GM23338 (cell line): ENCODE measurements around the gene STX8. TPM values are rescaled to one million over a fixed set of nuclear protein-coding genes. Genes with fewer than 3 reads are reported as not detected.
"Not testable (repeated sequence)": the region's sequence is repeated elsewhere in the genome, so short reads cannot be mapped to it uniquely, and the experiment has no call there.

Experiments
- ATAC-seq: fragments of 200-7000 bp; cut with Tn5 transposase; 3 replicates; pipeline ENCODE4 v1.9.1; 2020
- DNase-seq: peaks from one replicate; pipeline ENCODE4 v3.0.0-alpha.2; 2015; ENCODE audit warnings: low spot score
- H2AFZ ChIP-seq: fragments of 200-600 bp; sonication (generic); 2 replicates; pipeline ENCODE4 v1.8.0; 2016; ENCODE audit warnings: antibody characterized with exemption, mild to moderate bottlenecking, moderate library complexity
- H3F3A ChIP-seq: fragments of 200-600 bp; sonication (generic); replicated peaks from 2 replicates; pipeline ENCODE4 v1.8.0; 2017; ENCODE audit warnings: antibody characterized with exemption, mixed run types, low read depth
- H3K27ac ChIP-seq: fragments of 200-600 bp; sonication (generic); 2 replicates; pipeline ENCODE4 v1.6.1; 2016; ENCODE audit warnings: low read depth
- H3K27me3 ChIP-seq: fragments of 200-600 bp; sonication (generic); 2 replicates; pipeline ENCODE4 v1.8.0; 2016; ENCODE audit warnings: mild to moderate bottlenecking, mixed run types, moderate library complexity; ENCODE audit not compliant: insufficient read depth
- H3K36me3 ChIP-seq: fragments of 200-600 bp; sonication (generic); 2 replicates; pipeline ENCODE4 v1.8.0; 2016; ENCODE audit warnings: mild to moderate bottlenecking; ENCODE audit not compliant: insufficient read depth
- H3K4me1 ChIP-seq: fragments of 200-600 bp; sonication (generic); 2 replicates; pipeline ENCODE4 v1.8.0; 2016; ENCODE audit warnings: mild to moderate bottlenecking, moderate library complexity; ENCODE audit not compliant: insufficient read depth
- H3K4me2 ChIP-seq: fragments of 200-600 bp; sonication (generic); 2 replicates; pipeline ENCODE4 v1.7.1; 2017; ENCODE audit warnings: mixed run types
- H3K4me3 ChIP-seq: fragments of 200-600 bp; sonication (generic); 2 replicates; pipeline ENCODE4 v1.6.1; 2016; ENCODE audit warnings: mixed run types
- H3K79me2 ChIP-seq: fragments of 200-600 bp; sonication (generic); replicated peaks from 2 replicates; pipeline ENCODE4 v1.8.0; 2017; ENCODE audit warnings: mild to moderate bottlenecking; ENCODE audit not compliant: insufficient read depth
- H3K9me2 ChIP-seq: fragments of 200-600 bp; sonication (generic); 2 replicates; pipeline ENCODE4 v1.8.0; 2017; ENCODE audit not compliant: insufficient read depth
- H4K20me1 ChIP-seq: fragments of 200-600 bp; sonication (generic); replicated peaks from 2 replicates; pipeline ENCODE4 v1.8.0; 2017; ENCODE audit warnings: mild to moderate bottlenecking; ENCODE audit not compliant: insufficient read depth
- H3K27ac Mint-ChIP-seq: 2 replicates; pipeline ENCODE4 v1.8.0; 2020; ENCODE audit warnings: inconsistent platforms, mild to moderate bottlenecking, moderate library complexity, mixed read lengths
- H3K27me3 Mint-ChIP-seq: 3 replicates; pipeline ENCODE4 v1.8.0; 2022; ENCODE audit warnings: low read depth, mild to moderate bottlenecking, moderate library complexity, mixed read lengths, inconsistent platforms; ENCODE audit not compliant: insufficient read depth, poor library complexity
- H3K36me3 Mint-ChIP-seq: 3 replicates; pipeline ENCODE4 v1.8.0; 2021; ENCODE audit warnings: low read depth, mild to moderate bottlenecking, inconsistent platforms, moderate library complexity, mixed read lengths
- H3K4me1 Mint-ChIP-seq: 3 replicates; pipeline ENCODE4 v1.8.0; 2020; ENCODE audit warnings: mild to moderate bottlenecking, inconsistent platforms, mixed read lengths
- H3K4me3 Mint-ChIP-seq: 3 replicates; pipeline ENCODE4 v1.8.0; 2021; ENCODE audit warnings: moderate library complexity, mild to moderate bottlenecking, inconsistent platforms, mixed read lengths
- H3K9me3 Mint-ChIP-seq: 3 replicates; pipeline ENCODE4 v1.8.0; 2020; ENCODE audit warnings: moderate library complexity, mild to moderate bottlenecking, inconsistent platforms, mixed read lengths
- CREB1 ChIP-seq: fragments of 250-450 bp; sonication (Bioruptor Pico); IDR thresholded peaks from 2 replicates; pipeline ENCODE4 v1.5.0; 2020; ENCODE audit warnings: low read depth, mild to moderate bottlenecking, moderate library complexity
- EZH2 ChIP-seq: fragments of 200-600 bp; sonication (generic); IDR thresholded peaks from one replicate; pipeline ENCODE4 v1.8.0; 2017; ENCODE audit warnings: antibody characterized with exemption, mild to moderate bottlenecking, low read depth; ENCODE audit not compliant: unreplicated experiment
- EZH2phosphoT487 ChIP-seq: fragments of 200-600 bp; sonication (generic); IDR thresholded peaks from one replicate; pipeline ENCODE4 v1.8.1; 2018; ENCODE audit warnings: antibody characterized with exemption; ENCODE audit not compliant: unreplicated experiment
- JUNB ChIP-seq: IDR thresholded peaks from one replicate; pipeline ENCODE4 v1.6.1; 2016; ENCODE audit warnings: antibody characterized with exemption; ENCODE audit not compliant: unreplicated experiment
- NANOG ChIP-seq: IDR thresholded peaks from 2 replicates; pipeline ENCODE4 v1.6.1; 2016; ENCODE audit warnings: antibody characterized with exemption, borderline replicate concordance
- POLR2AphosphoS5 ChIP-seq: IDR thresholded peaks from 2 replicates; pipeline ENCODE4 v1.6.1; 2016; ENCODE audit warnings: antibody characterized with exemption, low read depth
- STAT1 ChIP-seq: IDR thresholded peaks from one replicate; pipeline ENCODE4 v1.6.1; 2016; ENCODE audit warnings: antibody characterized with exemption; ENCODE audit not compliant: unreplicated experiment
- ZNF114 ChIP-seq: fragments of 250-450 bp; sonication (Bioruptor Pico); IDR thresholded peaks from 2 replicates; pipeline ENCODE4 v1.5.0; 2020; ENCODE audit warnings: mild to moderate bottlenecking, moderate library complexity
- polyA plus RNA-seq: library from polyadenylated mRNA; unstranded; fragments of >200 nt; fragmentation: Nextera tagmentation; extraction: Ambion mirVana; gene quantifications from 2 replicates; pipeline ENCODE4 v1.2.1, GENCODE V29; 2016
- total RNA-seq: library from RNA; depleted of rRNA; stranded (reverse); fragments of >200 nt; shearing (Covaris generic); gene quantifications from 2 replicates; pipeline ENCODE4 v1.2.3, GENCODE V29; 2014
- TF ChIP-seq, protein P1 (sequence below): IDR thresholded peaks from one replicate; pipeline ENCODE4 v1.6.1; 2018; ENCODE audit warnings: antibody characterized with exemption; ENCODE audit not compliant: unreplicated experiment

Gene STX8
- total and polyA plus RNA-seq, 2 experiments from 2014 or later = 59.4 to 82.3 TPM

DNA sequence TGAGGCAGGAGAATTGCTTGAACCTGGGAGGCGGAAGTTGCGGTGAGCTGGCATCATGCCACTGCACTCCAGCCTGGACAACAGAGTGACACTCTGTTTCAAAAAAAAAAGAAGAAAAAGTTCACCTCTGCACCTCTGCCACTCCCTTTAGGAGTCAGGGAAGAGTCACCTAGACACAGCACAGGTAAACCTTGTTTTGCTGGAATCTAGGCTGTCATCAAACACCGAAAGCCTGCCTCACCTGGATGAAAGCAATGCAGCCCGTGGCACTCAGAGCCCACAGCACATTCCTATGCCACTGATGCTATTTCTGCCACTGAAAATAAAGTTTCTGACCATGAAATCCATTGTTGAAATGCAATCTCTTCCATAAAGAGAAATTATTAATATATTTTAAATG is 23.0 kb upstream of the STX8 start:
- H3K4me1 Mint-ChIP-seq = no peaks in the 10 kb centered on the region
- H3K36me3 ChIP-seq = no peaks in the 10 kb centered on the region
- H3F3A ChIP-seq = no peaks in the 10 kb centered on the region
- no peaks in the 10 kb centered on the region for H3K79me2 ChIP-seq
- H3K9me3 Mint-ChIP-seq = no peaks in the 10 kb centered on the region; the same call in 2 of the 3 replicates
- no peaks in the 10 kb centered on the region for H3K9me2 ChIP-seq
- TF ChIP-seq, protein P1, sequence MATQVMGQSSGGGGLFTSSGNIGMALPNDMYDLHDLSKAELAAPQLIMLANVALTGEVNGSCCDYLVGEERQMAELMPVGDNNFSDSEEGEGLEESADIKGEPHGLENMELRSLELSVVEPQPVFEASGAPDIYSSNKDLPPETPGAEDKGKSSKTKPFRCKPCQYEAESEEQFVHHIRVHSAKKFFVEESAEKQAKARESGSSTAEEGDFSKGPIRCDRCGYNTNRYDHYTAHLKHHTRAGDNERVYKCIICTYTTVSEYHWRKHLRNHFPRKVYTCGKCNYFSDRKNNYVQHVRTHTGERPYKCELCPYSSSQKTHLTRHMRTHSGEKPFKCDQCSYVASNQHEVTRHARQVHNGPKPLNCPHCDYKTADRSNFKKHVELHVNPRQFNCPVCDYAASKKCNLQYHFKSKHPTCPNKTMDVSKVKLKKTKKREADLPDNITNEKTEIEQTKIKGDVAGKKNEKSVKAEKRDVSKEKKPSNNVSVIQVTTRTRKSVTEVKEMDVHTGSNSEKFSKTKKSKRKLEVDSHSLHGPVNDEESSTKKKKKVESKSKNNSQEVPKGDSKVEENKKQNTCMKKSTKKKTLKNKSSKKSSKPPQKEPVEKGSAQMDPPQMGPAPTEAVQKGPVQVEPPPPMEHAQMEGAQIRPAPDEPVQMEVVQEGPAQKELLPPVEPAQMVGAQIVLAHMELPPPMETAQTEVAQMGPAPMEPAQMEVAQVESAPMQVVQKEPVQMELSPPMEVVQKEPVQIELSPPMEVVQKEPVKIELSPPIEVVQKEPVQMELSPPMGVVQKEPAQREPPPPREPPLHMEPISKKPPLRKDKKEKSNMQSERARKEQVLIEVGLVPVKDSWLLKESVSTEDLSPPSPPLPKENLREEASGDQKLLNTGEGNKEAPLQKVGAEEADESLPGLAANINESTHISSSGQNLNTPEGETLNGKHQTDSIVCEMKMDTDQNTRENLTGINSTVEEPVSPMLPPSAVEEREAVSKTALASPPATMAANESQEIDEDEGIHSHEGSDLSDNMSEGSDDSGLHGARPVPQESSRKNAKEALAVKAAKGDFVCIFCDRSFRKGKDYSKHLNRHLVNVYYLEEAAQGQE = no peak
- TF ChIP-seq EZH2phosphoT487 (no peak), JUNB (no peak)
- no peak for ATAC-seq
- no peak overlapping the region for H3K4me3 Mint-ChIP-seq
- H4K20me1 ChIP-seq = no peaks in the 10 kb centered on the region
- H3K36me3 Mint-ChIP-seq = no peaks in the 10 kb centered on the region
- no peaks in the 10 kb centered on the region for H3K27me3 ChIP-seq
- no peak overlapping the region for H3K4me2 ChIP-seq
- H3K27me3 Mint-ChIP-seq = peaks cover 2% of the 10 kb centered on the region
- no peak for DNase-seq
- no peaks in the 10 kb centered on the region for H3K4me1 ChIP-seq
- no peak overlapping the region for H3K4me3 ChIP-seq
- H3K27ac Mint-ChIP-seq = no peak overlapping the region
- H2AFZ ChIP-seq = no peak overlapping the region
- H3K27ac ChIP-seq = no peak overlapping the region

DNA sequence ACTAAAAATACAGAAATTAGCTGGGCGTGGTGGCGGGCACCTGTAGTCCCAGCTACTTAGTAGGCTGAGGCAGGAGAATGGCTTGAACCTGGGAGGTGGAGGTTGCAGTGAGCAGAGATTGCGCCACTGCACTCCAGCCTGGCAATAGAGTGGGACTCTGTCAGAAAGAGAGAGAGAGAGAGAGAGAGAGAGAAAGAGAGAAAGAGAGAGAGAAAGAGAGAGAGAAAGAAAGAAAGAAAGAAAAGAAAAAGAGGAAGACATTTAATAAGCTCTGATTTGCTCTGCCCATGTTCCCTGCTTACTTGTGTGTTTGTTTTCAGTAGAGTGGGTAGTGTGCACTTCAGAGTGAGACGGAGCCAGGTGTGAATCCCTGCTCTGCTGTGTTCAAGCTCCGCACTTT is 22.0 kb upstream of the STX8 start:
- H3K4me1 Mint-ChIP-seq, H3K27me3 Mint-ChIP-seq, H3K4me1 ChIP-seq, ATAC-seq, H3F3A ChIP-seq, H3K27me3 ChIP-seq, H3K79me2 ChIP-seq, H4K20me1 ChIP-seq, H3K4me2 ChIP-seq, H2AFZ ChIP-seq, H3K27ac Mint-ChIP-seq, H3K4me3 ChIP-seq, H3K36me3 ChIP-seq, H3K4me3 Mint-ChIP-seq, H3K9me3 Mint-ChIP-seq, DNase-seq, H3K9me2 ChIP-seq, H3K27ac ChIP-seq, H3K36me3 Mint-ChIP-seq: not testable (repeated sequence)

DNA sequence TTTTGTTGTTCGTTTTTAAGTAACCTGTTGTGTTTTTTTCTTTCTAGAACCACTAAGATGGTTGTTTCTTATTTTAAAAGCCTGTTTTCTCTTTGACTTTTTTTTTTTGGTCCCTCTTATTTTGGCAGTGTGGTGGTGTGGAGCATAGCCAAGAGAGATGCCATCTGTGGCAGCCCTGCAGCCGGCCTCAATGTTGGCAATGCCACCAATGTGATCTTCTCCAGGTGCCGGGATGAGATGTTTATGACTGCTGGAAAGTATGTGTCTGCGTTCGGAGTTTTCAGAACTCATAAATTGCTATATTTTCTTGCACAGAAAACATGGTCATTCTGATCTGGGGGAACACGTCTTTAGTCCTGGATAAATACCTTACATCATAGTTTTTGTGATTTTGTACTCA is 18.4 kb upstream of the STX8 start:
- Histone ChIP-seq H3K27me3 (no peaks in the 10 kb centered on the region), H3K36me3 (no peaks in the 10 kb centered on the region), H3K4me3 (no peak overlapping the region), H3K27ac (no peak overlapping the region), H3K79me2 (no peaks in the 10 kb centered on the region), H3K4me2 (no peak overlapping the region), H3K4me1 (no peaks in the 10 kb centered on the region), H2AFZ (peak overlapping the region; percentile 38), H4K20me1 (no peaks in the 10 kb centered on the region), H3F3A (no peaks in the 10 kb centered on the region), H3K9me2 (no peaks in the 10 kb centered on the region)
- Mint-ChIP-seq H3K27ac (no peak overlapping the region), H3K9me3 (peaks cover 2% of the 10 kb centered on the region; the same call in 1 of the 3 replicates), H3K27me3 (peaks cover 4% of the 10 kb centered on the region), H3K36me3 (no peaks in the 10 kb centered on the region), H3K4me3 (no peak overlapping the region), H3K4me1 (no peaks in the 10 kb centered on the region)
- ATAC-seq (no peak), DNase-seq (no peak)
- no peak for TF ChIP-seq CREB1 (CRISPR knock-in tag)
- TF ChIP-seq NANOG = no peak
- no peak for TF ChIP-seq EZH2phosphoT487
- no peak for TF ChIP-seq STAT1
- no peak for TF ChIP-seq ZNF114
- no peak for TF ChIP-seq EZH2
- no peak for TF ChIP-seq POLR2AphosphoS5
- TF ChIP-seq, protein P1 = no peak
- TF ChIP-seq JUNB = no peak
